Suppressor macrophage treated with lipopolysaccharide for 1 hour (primary cell): ENCODE results near the gene KRTAP9-9.
"Not testable (repeated sequence)": the region's sequence is repeated elsewhere in the genome, so short reads cannot be mapped to it uniquely, and the experiment has no call there.

Source experiments
- DNase-seq, 3 donors: peaks; one replicate each; pipeline ENCODE4 v3.0.0-alpha.2; 2020 to 2022

KRTAP9-9 gene

DNA sequence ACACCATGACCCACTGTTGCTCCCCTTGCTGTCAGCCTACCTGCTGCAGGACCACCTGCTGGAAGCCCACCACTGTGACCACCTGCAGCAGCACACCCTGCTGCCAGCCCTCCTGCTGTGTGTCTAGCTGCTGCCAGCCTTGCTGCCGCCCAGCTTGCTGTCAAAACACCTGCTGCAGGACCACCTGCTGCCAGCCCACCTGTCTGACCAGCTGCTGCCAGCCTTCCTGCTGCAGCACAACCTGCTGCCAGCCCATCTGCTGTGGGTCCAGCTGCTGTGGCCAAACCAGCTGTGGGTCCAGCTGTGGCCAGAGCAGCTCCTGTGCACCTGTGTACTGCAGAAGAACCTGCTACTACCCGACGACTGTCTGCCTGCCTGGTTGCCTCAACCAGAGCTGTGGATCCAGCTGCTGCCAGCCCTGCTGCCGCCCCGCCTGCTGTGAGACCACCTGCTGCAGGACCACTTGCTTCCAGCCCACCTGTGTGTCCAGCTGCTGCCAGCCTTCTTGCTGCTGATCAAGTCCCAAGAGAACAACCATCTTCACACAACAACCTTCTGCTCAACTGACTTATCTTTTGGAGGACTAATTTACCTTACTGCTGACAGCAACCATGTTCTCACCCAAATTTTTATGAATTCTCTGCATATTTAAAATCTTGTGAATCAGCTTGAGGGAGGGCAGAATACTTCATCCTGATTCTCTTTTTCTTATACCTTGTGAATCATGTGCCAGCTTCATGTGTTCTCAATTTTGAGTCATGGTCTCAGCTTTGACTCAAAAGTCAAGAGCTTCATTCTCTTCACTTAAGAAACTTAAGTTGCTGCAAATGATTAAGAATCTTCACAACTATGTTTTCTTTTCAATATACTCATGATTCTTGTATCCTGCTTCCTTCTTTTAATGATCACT lies at the start of gene KRTAP9-9:
Gene KRTAP9-9 (plus strand): TSS at position 4 of the 910 bp plus-strand sequence.
- not testable (repeated sequence) for DNase-seq

DNA sequence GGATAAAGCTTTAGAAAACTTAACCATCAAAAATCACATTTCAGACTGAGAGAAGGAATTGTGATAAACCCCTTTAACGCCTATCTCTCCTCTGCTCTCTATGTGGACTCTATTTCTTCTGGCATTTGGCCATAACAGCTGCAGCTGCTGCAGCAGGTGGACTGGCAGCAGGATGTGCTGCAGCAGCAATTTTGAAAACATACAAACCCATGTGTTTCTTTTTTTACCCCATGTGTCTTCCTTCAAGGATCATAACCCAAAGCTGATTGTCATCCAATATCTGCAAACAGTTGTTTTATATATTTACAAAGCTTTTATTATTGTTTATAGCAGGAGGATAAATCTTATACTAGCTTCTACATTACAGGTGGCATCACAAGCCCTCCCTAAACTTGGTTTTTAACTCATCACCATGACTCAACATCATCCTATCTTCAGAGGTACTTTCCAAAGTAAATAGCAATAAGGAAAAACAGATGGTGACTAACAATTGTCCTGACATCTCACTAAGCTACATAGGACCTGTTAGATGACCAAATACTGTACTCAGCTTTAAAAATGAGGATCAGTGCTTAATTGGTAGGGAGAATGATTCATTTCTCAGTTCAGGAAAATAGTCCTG lies 43.2 kb upstream of the KRTAP9-9 start:
- peak; percentile 31 to 52 (median 49) for DNase-seq

DNA sequence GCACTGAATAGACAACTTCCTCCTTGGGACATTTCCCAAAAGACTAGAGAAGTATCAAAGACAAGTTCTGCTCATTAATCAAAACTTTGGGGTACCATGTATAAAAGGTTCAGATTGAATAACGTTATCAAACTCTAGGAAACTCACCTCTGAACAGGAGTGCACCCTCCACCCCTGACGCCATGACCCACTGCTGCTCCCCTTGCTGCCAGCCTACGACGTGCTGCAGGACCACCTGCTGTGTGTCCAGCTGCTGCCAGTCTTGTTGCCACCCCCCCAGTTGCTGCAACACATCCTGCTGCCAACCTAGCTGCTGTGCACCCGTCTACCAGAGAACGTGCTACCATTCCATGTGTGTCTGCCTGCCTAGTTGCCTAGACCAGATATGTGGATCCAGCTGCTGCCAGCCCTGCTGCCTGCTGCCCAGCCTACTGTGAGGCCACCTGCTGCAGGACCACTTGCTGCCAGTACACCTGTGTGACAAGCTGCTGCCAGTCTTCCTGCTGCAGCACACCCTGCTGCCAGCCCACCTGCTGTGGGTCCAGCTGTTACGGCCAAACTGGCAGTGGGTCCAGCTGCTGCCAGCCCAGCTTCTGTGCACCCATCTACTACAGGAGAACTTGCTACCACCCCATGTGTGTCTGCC lies 42.5 kb upstream of the KRTAP9-9 start:
- no peak for DNase-seq

DNA sequence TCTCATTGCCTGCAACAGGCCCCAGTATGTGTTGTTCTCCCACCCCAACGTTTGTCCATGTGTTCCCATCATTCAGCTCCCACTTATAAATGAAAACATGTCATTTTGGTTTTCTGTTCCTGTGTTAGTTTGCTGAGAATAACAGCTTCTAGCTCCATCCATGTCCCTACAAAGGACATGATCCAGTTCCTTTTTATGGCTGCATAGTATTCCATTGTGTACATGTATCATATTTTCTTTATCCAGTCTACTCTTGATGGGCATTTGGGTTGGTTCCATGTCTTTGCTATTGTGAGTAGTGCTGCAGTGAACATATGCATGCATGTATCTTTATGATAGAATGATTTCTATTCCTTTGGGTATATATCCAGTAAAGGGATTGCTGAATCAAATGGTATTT lies 39.5 kb upstream of the KRTAP9-9 start:
- no peak for DNase-seq

DNA sequence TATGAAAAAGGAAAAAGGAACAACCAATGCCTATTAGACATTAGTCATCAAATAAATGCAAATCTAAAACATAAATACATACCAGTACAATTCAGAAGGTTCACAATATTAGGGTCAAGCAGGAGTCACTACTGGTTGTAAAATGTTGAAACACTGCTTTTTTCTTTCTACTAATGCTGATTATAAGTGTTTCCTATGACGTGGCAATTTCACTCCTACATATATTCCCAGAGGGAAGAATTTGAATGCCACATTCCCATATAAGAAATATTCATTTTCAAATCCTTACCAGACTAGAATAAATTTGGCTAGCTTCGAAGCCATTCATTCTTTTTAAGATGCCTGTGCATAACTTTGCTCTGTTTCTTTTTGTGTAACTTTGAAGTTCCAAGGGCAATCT lies 31.4 kb upstream of the KRTAP9-9 start:
- DNase-seq = no peak

DNA sequence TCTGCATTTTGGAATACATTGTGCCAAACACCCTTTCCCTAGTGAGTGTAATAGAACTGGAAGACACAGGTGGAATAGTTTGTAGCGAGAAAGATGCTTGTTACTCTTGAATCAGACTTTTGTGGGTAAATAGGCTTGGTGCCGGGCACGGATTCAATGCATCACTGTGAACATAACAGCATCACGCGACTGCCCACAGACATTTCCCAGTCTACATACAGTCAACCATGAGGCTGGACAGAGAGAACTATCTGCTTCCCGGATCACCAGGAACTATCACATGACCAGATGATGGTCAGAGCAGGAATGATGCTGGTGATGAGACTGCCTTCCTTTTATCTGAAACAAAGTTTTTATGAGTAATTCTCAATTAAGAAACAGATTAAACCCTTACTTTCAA lies 29.1 kb upstream of the KRTAP9-9 start:
- no peak for DNase-seq

DNA sequence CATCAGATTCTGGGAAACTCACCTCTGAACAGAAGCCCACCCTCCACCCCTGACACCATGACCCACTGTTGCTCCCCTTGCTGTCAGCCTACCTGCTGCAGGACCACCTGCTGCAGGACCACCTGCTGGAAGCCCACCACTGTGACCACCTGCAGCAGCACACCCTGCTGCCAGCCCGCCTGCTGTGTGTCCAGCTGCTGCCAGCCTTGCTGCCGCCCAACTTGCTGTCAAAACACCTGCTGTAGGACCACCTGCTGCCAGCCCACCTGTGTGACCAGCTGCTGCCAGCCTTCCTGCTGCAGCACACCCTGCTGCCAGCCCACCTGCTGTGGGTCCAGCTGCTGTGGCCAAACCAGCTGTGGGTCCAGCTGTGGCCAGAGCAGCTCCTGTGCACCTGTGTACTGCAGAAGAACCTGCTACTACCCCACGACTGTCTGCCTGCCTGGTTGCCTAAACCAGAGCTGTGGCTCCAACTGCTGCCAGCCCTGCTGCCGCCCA lies 28.5 kb upstream of the KRTAP9-9 start, which contains the start of gene KRTAP9-2:
Gene KRTAP9-2 (plus strand): TSS at position 51 of the 498 bp plus-strand sequence. CDS start 7 bp downstream, at position 58.
- not testable (repeated sequence) for DNase-seq

DNA sequence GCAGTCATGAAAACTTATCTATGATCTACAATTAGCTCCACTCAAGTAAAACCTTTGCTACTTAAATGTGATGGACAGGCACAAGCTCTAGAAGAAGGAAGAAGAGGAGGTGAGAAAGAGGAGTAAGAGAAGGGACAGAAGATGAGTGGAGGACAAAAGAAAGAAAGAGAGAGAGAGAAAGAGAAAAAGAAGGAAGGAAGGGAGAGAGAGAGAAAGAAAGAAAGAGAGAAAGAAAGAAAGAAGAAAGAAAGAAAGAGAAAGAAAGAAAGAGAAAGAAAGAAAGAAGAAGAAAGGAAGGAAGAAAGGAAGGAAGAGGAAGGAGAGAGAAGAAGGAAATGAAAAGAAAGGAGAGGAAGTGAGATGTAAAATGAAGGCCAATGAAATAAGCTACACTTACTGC lies 25.1 kb upstream of the KRTAP9-9 start:
- DNase-seq = no peak

DNA sequence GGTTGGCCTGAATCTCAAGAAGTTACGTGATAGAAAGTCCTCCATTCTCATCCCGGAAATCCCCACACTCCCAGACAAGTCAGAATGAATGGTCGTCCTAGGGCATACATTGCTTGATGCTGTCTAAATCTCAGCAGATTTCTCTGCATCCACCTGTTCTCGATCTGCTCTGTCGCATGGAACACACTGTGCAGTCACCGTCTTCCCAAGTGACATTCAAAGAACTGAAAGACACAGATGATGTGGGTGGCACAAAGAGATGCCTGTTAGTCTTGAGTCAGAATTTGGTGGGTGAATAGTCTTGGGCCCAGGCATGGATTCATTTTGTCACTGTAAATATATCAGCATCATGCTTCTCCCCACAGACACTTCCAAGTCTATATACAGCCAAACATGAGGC lies 23.5 kb upstream of the KRTAP9-9 start:
- no peak for DNase-seq

DNA sequence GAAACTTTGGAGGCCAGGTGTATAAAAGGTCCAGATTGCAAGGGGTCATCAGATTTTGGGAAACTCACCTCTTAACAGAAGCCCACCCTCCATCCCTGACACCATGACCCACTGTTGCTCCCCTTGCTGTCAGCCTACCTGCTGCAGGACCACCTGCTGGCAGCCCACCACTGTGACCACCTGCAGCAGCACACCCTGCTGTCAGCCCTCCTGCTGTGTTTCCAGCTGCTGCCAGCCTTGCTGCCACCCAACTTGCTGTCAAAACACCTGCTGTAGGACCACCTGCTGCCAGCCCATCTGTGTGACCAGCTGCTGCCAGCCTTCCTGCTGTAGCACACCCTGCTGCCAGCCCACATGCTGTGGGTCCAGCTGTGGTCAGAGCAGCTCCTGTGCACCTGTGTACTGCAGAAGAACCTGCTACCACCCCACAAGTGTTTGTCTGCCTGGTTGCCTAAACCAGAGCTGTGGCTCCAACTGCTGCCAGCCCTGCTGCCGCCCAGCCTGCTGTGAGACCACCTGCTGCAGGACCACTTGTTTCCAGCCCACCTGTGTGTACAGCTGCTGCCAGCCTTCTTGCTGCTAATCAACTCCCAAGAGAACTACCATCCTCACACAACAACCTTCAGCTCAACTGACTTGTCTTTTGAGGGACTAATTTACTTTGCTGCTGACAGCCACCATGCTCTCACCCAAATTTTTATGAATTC lies 22.6 kb upstream of the KRTAP9-9 start, which contains the start of gene KRTAP9-3:
Gene KRTAP9-3 (plus strand): TSS at position 51 of the 707 bp plus-strand sequence. CDS start 53 bp downstream, at position 104.
- not testable (repeated sequence) for DNase-seq

DNA sequence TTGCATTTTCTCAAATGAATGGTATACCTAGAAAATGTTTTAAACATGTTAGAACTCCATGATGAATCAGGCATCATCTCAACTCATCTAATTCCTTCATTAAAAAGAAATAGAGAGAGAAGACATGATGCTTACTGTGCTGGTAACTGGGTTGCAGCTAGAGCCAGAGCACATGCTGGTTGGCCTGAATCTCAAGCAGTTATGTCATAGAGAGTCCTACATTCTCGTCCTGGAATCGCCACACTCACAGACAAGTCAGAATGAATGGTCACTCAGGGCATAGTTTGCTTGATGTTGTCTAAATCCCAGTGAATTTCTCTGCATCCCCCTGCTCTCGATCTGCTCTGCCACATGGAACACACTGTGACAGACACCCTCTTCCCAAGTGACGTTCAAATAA lies 18.1 kb upstream of the KRTAP9-9 start:
- DNase-seq = not testable (repeated sequence)

DNA sequence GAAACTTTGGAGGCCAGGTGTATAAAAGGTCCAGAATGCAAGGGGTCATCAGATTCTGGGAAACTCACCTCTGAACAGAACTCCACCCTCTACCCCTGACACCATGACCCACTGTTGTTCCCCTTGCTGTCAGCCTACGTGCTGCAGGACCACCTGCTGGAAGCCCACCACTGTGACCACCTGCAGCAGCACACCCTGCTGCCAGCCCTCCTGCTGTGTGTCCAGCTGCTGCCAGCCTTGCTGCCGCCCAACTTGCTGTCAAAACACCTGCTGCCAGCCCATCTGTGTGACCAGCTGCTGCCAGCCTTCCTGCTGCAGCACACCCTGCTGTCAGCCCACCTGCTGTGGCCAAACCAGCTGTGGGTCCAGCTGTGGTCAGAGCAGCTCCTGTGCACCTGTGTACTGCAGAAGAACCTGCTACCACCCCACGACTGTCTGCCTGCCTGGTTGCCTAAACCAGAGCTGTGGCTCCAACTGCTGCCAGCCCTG lies 17.2 kb upstream of the KRTAP9-9 start, which contains the start of gene KRTAP9-8:
Gene KRTAP9-8 (plus strand): TSS at position 51 of the 489 bp plus-strand sequence. CDS start 53 bp downstream, at position 104.
- DNase-seq = not testable (repeated sequence)

DNA sequence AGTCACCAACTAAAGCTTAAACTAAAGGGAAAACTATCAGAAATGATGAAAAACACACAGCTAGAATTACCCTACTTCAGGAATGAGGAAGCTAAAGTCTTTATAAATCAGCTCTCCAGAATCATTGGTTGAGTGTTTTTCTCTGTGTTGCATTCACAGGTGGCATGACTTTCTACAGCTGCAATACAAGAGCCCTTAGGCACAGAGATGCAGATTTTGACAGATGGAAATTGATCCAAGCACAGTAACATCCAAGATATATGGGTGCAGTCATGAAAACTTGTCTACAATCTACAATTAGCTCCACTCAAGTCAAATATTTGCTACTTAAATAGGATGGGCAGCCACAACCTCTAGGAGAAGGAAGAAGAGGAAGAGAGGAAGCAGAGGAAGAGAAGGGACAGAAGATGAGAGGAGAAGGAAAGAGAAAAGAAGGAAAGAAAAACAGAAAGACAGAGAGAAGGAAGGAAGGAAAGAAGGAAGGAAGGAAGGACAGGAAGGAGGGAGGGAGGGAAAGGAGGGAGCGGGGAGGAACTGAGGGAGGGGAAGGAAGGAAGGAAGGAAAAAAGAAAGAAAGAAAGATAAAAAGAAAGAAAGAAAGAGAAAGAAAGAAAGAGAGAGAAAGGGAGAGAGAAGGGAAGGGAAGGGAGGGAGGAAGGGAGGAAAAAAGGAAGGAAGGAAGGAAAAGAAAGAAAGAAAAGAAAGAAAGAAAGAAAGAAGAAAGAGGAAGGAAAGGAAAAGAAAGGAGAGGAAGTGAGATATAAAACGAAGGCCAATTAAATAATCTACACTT lies 8.0 kb upstream of the KRTAP9-9 start:
- DNase-seq = not testable (repeated sequence)

DNA sequence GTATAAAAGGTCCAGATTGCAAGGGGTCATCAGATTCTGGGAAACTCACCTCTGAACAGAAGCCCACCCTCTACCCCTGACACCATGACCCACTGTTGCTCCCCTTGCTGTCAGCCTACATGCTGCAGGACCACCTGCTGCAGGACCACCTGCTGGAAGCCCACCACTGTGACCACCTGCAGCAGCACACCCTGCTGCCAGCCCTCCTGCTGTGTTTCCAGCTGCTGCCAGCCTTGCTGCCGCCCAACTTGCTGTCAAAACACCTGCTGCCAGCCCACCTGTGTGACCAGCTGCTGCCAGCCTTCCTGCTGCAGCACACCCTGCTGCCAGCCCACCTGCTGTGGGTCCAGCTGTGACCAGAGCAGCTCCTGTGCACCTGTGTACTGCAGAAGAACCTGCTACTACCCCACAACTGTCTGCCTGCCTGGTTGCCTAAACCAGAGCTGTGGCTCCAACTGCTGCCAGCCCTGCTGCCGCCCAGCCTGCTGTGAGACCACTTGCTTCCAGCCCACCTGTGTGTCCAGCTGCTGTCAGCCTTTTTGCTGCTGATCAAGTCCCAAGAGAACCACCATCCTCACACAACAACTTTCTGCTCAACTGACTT lies 5.4 kb upstream of the KRTAP9-9 start, which contains the start of gene KRTAP9-4:
Gene KRTAP9-4 (plus strand): TSS at position 51 of the 604 bp plus-strand sequence. CDS start 34 bp downstream, at position 85.
- DNase-seq = not testable (repeated sequence)

DNA sequence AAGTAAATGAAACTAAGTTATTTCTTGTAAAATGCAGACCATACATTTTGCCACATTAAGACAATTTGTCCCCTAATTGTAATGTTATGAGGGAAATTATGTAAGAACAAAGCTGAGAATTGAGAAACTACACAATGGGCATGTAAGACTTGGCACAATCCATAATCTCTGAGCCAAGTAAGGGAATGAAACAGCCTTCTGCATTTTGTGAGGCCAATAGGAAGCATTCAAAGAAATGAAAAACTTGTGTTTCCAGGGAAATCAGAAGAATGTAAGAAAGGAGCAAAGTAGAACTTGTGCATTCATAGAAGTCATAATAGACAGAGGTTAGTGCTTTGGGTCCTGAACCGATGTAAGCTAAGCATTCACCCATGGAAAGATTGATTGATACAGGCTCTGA lies 3.9 kb upstream of the KRTAP9-9 start:
- DNase-seq = no peak

DNA sequence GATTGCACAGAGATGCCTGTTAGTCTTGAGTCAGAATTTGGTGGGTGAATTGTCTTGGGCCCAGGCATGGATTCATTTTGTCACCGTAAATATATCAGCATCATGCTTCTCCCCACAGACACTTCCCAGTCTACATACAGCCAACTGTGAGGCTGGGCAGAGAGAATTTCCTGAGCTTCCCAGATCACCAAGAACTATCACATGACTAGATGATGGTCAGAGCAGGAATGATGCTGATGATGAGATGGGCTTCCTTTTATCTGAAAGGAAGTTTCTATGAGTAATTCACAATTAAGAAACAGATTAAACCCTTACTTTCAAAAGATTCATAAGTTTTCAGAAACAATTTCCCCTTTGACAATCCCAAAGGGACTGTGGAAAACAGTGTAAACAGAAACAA lies 323 bp upstream of the KRTAP9-9 start:
- no peak for DNase-seq

DNA sequence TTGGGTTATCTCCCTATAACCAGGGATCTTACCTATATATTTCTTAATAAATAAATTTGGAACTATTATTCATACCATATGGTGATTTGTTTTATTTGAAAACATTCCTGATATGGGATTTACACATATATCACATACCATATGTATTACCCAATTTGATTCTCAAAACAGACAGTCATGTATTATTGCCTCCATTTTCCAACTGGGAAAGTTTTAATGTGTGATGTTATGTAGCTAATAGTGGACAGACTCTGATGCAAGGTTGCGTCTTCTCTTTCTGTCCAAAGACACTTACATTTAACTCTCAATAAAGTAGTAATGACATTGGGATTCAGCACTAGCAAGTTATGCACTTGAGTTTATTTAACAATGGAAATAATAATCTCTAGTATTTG lies 1.1 kb downstream of the KRTAP9-9 start:
- DNase-seq = no peak

DNA sequence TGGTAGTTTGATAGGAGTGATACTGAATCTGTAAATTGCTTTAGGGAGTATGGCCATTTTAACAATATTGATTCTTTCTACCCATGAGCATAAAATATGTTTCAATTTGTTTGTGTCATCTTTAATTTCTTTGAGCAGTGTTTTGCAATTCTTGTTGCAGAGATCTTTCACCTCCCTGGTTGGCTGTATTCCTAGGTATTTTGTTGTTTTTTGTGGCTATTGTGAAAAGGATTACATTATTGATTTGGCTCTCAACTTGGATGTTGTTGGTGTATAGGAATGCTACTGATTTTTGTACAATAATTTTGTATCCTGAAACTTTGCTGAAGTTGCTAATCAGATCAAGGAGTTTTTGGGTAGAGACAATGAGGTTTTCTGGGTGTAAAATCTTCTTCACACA lies 3.2 kb downstream of the KRTAP9-9 start:
- DNase-seq = no peak

DNA sequence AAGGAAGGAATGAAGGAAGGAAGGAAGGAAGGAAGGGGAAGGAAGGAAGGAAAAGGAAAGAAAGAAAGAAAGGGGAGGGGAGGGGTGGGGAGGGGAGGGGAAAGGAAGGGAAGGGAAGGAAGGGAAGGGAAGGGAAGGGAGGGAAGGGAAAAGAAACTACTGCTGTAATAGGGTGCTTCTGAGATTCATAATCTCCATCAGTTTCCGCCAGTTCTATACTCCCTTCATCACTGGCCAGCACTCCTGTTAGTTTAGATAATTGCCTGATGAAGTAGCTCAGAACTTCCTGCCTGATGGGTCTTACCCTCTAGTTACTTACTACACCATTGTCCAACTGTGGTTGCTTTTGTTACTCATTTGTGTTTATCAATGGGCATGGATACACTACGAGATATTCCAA lies 8.0 kb downstream of the KRTAP9-9 start:
- DNase-seq = no peak

DNA sequence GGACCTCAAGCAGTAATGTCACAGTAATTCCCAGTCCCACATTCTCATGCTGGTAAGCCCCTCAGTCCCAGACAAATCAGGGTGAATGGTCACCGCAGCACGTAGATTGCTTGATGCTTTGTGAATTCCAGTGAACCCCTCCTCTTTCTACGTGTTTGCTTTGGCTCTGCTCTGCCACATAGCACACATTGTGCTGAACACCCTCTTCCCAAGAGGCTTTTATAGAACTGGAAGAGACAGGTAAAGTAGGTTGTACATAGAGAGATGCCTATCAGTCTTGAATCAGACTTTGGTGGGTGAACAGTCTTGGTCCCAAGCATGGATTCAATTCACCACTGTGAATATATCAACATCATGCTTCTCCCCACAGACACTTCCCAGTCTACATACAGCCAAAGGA lies 9.4 kb downstream of the KRTAP9-9 start:
- DNase-seq = no peak

DNA sequence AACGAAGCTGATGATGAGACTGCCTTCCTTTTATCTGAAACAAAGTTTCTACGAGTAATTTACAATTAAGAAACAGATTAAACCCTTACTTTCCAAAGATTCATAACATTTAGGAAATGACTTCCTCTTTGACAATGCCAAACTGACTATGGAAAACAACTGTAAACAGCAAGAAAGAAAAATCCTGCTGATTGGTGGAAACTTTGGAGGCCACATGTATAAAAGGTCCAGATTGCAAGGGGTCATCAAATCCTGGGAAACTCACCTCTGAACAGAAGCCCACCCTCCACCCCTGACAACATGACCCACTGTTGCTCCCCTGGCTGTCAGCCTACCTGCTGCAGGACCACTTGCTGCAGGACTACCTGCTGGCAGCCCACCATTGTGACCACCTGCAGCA lies 9.9 kb downstream of the KRTAP9-9 start, which contains the start of gene KRTAP9-6:
Gene KRTAP9-6 (plus strand): TSS at position 301 of the 400 bp plus-strand sequence. CDS start 0 bp downstream, at position 301.
- DNase-seq = no peak
